GM10266 (cell line): ENCODE measurements around the gene OR6C1.

Source experiments
- DNase-seq: peaks from one replicate; pipeline ENCODE4 v3.0.0; 2012; ENCODE audit errors: extremely low spot score
- CTCF ChIP-seq: IDR thresholded peaks from 2 replicates; pipeline ENCODE4 v1.5.1; 2012; ENCODE audit warnings: mild to moderate bottlenecking, low read depth; ENCODE audit not compliant: control insufficient read depth, insufficient read depth; ENCODE audit errors: missing control alignments

OR6C1 gene

GRCh38 chr12:55362675-55363074, 48.5 kb downstream of the OR6C1 start, which contains the start of gene OR6C75:
TSS of gene OR6C75 (plus strand) at chr12:55362975. CDS start at chr12:55365111, 2,136 bp downstream.
- no peak for DNase-seq

GRCh38 chr12:55365086-55365485, 50.9 kb downstream of the OR6C1 start:
- no peak for TF ChIP-seq CTCF
- no peak for DNase-seq

More at GRCh38 chr12:55362675-55363074, 48.5 kb downstream of the OR6C1 start, which contains the start of gene OR6C75:
- TF ChIP-seq CTCF, result no peak
